HG02623 (cell line): Measurements from ENCODE around the gene LURAP1L.
A peak's percentile ranks its signal among the peaks of the same experiment; 100 is the strongest.

Experiments
- ATAC-seq: cut with Tn5 transposase; IDR thresholded peaks from one replicate; pipeline ENCODE4 v1.9.1; 2021; ENCODE audit warnings: moderate library complexity; ENCODE audit not compliant: unreplicated experiment

LURAP1L gene

GRCh38 chr9:12774861-12775678, at the start of gene LURAP1L:
TSS of gene LURAP1L (plus strand) at chr9:12775020. CDS start at chr9:12775716, 696 bp downstream.
- ATAC-seq, result no peak

- ATAC-seq, result no peak
These were observed 48.0 kb upstream of the LURAP1L start for GRCh38 chr9:12726795-12727194.

- ATAC-seq, result no peak
These were observed 44.6 kb upstream of the LURAP1L start for GRCh38 chr9:12730198-12730597.

- ATAC-seq, result no peak
These were observed 43.9 kb upstream of the LURAP1L start for GRCh38 chr9:12730927-12731326.

- no peak for ATAC-seq
These were observed 41.8 kb upstream of the LURAP1L start for GRCh38 chr9:12732971-12733370.

GRCh38 chr9:12735665-12736064, 39.2 kb upstream of the LURAP1L start:
- ATAC-seq, result no peak

GRCh38 chr9:12737871-12738270, 36.9 kb upstream of the LURAP1L start:
- no peak for ATAC-seq

- no peak for ATAC-seq
These were observed 35.7 kb upstream of the LURAP1L start for GRCh38 chr9:12739014-12739652.

- ATAC-seq, result no peak
These were observed 34.0 kb upstream of the LURAP1L start for GRCh38 chr9:12740845-12741244.

- ATAC-seq, result no peak
These were observed 26.8 kb upstream of the LURAP1L start for GRCh38 chr9:12748016-12748415.

- ATAC-seq, result no peak
These were observed 25.9 kb upstream of the LURAP1L start for GRCh38 chr9:12748954-12749353.

GRCh38 chr9:12753931-12754330, 20.9 kb upstream of the LURAP1L start:
- ATAC-seq, result no peak

GRCh38 chr9:12759761-12760160, 15.1 kb upstream of the LURAP1L start:
- no peak for ATAC-seq

GRCh38 chr9:12760758-12761157, 14.1 kb upstream of the LURAP1L start:
- ATAC-seq, result no peak

- ATAC-seq, result no peak
These were observed 10.7 kb upstream of the LURAP1L start for GRCh38 chr9:12764150-12764549.

GRCh38 chr9:12765088-12765798, 9.6 kb upstream of the LURAP1L start:
- no peak for ATAC-seq

- no peak for ATAC-seq
These were observed 8.5 kb upstream of the LURAP1L start for GRCh38 chr9:12766357-12766756.

GRCh38 chr9:12770261-12770660, 4.6 kb upstream of the LURAP1L start:
- ATAC-seq, result no peak

- ATAC-seq, result no peak
These were observed 2.9 kb upstream of the LURAP1L start for GRCh38 chr9:12771891-12772290.

GRCh38 chr9:12773562-12773961, 1.3 kb upstream of the LURAP1L start:
- ATAC-seq, result no peak

- ATAC-seq, result peak; percentile 81
These were observed 1.1 kb downstream of the LURAP1L start for GRCh38 chr9:12775679-12776512.
